HCT116 (cell line): Measurements from ENCODE around the gene MAPRE2. TPM values are rescaled to one million over a fixed set of nuclear protein-coding genes. Genes with fewer than 3 reads are reported as not detected.

ENCODE experiments used
- ATAC-seq: fragments of 200-7000 bp; cut with Tn5 transposase; 2 replicates; pipeline ENCODE4 v1.9.1; 2020; ENCODE audit warnings: mild to moderate bottlenecking, moderate library complexity
- BruUV-seq: library from RNA; stranded (reverse); fragments of 400-500 nt; replicated peaks from 2 replicates; lab custom pipeline; 2021; lab: Mats Ljungman, UMichigan
- CTCF ChIA-PET: fragments of 300-600 bp; sonication (Branson Sonifier 250); formaldehyde crosslinking; loops from one replicate; lab custom pipeline; 2021; ENCODE audit warnings: antibody characterized with exemption; lab: Charles Lee
- POLR2A ChIA-PET: fragments of 300-600, 350-600 bp; sonication (Branson Sonifier 250); formaldehyde crosslinking; loops from one replicate; lab custom pipeline; 2021; ENCODE audit warnings: antibody characterized with exemption; lab: Charles Lee
- RAD21 ChIA-PET, 2 experiments: fragments of 300-600 bp; sonication (Branson Sonifier 250); formaldehyde crosslinking; loops; one replicate each; lab custom pipeline; 2023; ENCODE audit warnings: low total read pairs in 2 of 2; ENCODE audit not compliant: uncharacterized antibody in 2 of 2, unreplicated experiment in 2 of 2, low non-redundant PET in 1 of 2; lab: Charles Lee
- DNase-seq: peaks from one replicate; pipeline ENCODE4 v3.0.0-alpha.2; 2010; ENCODE audit warnings: low read depth, low spot score
- H2AFZ ChIP-seq: fragments of 200-600 bp; shearing (Covaris generic), sonication (generic); 2 replicates; pipeline ENCODE4 v1.6.1; 2017; ENCODE audit warnings: low read depth, mixed run types, mixed read lengths, antibody characterized with exemption, low read length; ENCODE audit not compliant: poor library complexity, severe bottlenecking
- H3K27ac ChIP-seq: 2 replicates; pipeline ENCODE4 v1.5.1; 2012; ENCODE audit warnings: low read depth, low read length
- H3K27me3 ChIP-seq: fragments of 200-600 bp; sonication (generic); 2 replicates; pipeline ENCODE4 v1.6.1; 2016; ENCODE audit warnings: mixed run types, low read length, mixed read lengths; ENCODE audit not compliant: insufficient read depth
- H3K36me3 ChIP-seq, 2 experiments: fragments of 200-500 bp in 1 of 2; fragments of 200-600 bp in 1 of 2; sonication (Bioruptor generic) in 1 of 2; sonication (generic) in 1 of 2; 2 replicates each; pipeline versions ENCODE4 v1.5.1 to v1.6.1; 2014 to 2016; ENCODE audit warnings: low read length in 2 of 2, inconsistent platforms in 1 of 2, mixed read lengths in 1 of 2, mixed run types in 1 of 2; ENCODE audit not compliant: insufficient read depth in 2 of 2, control insufficient read depth in 1 of 2
- H3K4me1 ChIP-seq, 2 experiments: fragments of 200-600 bp in 1 of 2; sonication (generic) in 1 of 2; 2 replicates each; pipeline versions ENCODE4 v1.5.1 to v1.6.1; 2012 to 2017; ENCODE audit warnings: low read length in 2 of 2, inconsistent platforms in 1 of 2, mild to moderate bottlenecking in 1 of 2, mixed read lengths in 1 of 2, mixed run types in 1 of 2, moderate library complexity in 1 of 2; ENCODE audit not compliant: insufficient read depth in 2 of 2, control insufficient read depth in 1 of 2
- H3K4me2 ChIP-seq: fragments of 200-600 bp; sonication (generic); 2 replicates; pipeline ENCODE4 v1.6.1; 2017; ENCODE audit warnings: mixed run types, low read length, mixed read lengths
- H3K4me3 ChIP-seq, 2 experiments: fragments of 200-600 bp in 1 of 2; sonication (generic) in 1 of 2; replicated peaks in 1 of 2; 2 replicates each; pipeline ENCODE4 v1.5.1; 2011 to 2016; ENCODE audit warnings: low read length in 2 of 2, control low read depth in 1 of 2, low read depth in 1 of 2, mild to moderate bottlenecking in 1 of 2, mixed read lengths in 1 of 2, mixed run types in 1 of 2
- H3K79me2 ChIP-seq: fragments of 200-600 bp; sonication (generic); 2 replicates; pipeline ENCODE4 v1.6.1; 2017; ENCODE audit warnings: mild to moderate bottlenecking, mixed run types, low read length, moderate library complexity, mixed read lengths; ENCODE audit not compliant: insufficient read depth
- H3K9ac ChIP-seq: fragments of 200-600 bp; sonication (generic); 2 replicates; pipeline ENCODE4 v1.6.1; 2016; ENCODE audit warnings: low read length, mixed read lengths
- H3K9me2 ChIP-seq: fragments of 200-600 bp; sonication (generic), shearing (Covaris generic); 2 replicates; pipeline ENCODE4 v1.6.1; 2017; ENCODE audit warnings: mixed run types, mild to moderate bottlenecking, moderate library complexity; ENCODE audit not compliant: insufficient read depth
- H3K9me3 ChIP-seq, 2 experiments: fragments of 200-500 bp in 1 of 2; fragments of 200-600 bp in 1 of 2; sonication (Bioruptor generic) in 1 of 2; sonication (generic) in 1 of 2; 2 replicates each; pipeline ENCODE4 v1.6.1; 2014 to 2017; ENCODE audit warnings: low read length in 2 of 2, mixed read lengths in 2 of 2, inconsistent platforms in 1 of 2, low read depth in 1 of 2, mild to moderate bottlenecking in 1 of 2, mixed run types in 1 of 2, moderate library complexity in 1 of 2; ENCODE audit not compliant: control insufficient read depth in 1 of 2, insufficient read depth in 1 of 2
- H4K20me1 ChIP-seq: fragments of 200-600 bp; sonication (generic), shearing (Covaris generic); 2 replicates; pipeline ENCODE4 v1.6.1; 2017; ENCODE audit warnings: mixed run types, mild to moderate bottlenecking, moderate library complexity; ENCODE audit not compliant: insufficient read depth
- CTCF ChIP-seq, 3 experiments: fragments of 200-600 bp in 1 of 3; sonication (generic) in 1 of 3; IDR thresholded peaks in 2 of 3; conservative IDR thresholded peaks in 1 of 3; 2 replicates each; pipeline ENCODE4 v1.5.1; 2012 to 2017; ENCODE audit warnings: low read depth in 2 of 3, low read length in 2 of 3, antibody characterized with exemption in 1 of 3, borderline replicate concordance in 1 of 3, control low read depth in 1 of 3, mild to moderate bottlenecking in 1 of 3, mixed read lengths in 1 of 3, mixed run types in 1 of 3, moderate library complexity in 1 of 3; ENCODE audit not compliant: insufficient read depth in 1 of 3
- EGR1 ChIP-seq: IDR thresholded peaks from 2 replicates; pipeline ENCODE4 v1.6.1; 2012; ENCODE audit warnings: low read depth
- EZH2phosphoT487 ChIP-seq: fragments of 200-600 bp; IDR thresholded peaks from 2 replicates; pipeline ENCODE4 v1.6.1; 2018; ENCODE audit warnings: antibody characterized with exemption, borderline replicate concordance
- MAX ChIP-seq: IDR thresholded peaks from 2 replicates; pipeline ENCODE4 v1.6.1; 2012
- POLR2A ChIP-seq: IDR thresholded peaks from 2 replicates; pipeline ENCODE4 v1.7.0; 2011; ENCODE audit warnings: borderline replicate concordance; ENCODE audit not compliant: insufficient read depth, insufficient read length; ENCODE audit errors: extremely low read depth
- POLR2AphosphoS5 ChIP-seq: IDR thresholded peaks from 2 replicates; pipeline ENCODE4 v1.6.1; 2011; ENCODE audit warnings: mild to moderate bottlenecking, low read depth, low read length, moderate library complexity
- SP1 ChIP-seq: IDR thresholded peaks from 2 replicates; pipeline ENCODE4 v1.6.1; 2012; ENCODE audit warnings: low read depth
- YY1 ChIP-seq: IDR thresholded peaks from 2 replicates; pipeline ENCODE4 v1.6.1; 2011; ENCODE audit warnings: low read length, low read depth, moderate library complexity, mild to moderate bottlenecking; ENCODE audit not compliant: insufficient replicate concordance; ENCODE audit errors: extremely low read depth
- ZFX ChIP-seq: fragments of 450-650 bp; IDR thresholded peaks from 2 replicates; pipeline ENCODE4 v1.6.1; 2017
- ZNF274 ChIP-seq: fragments of 200-500 bp; sonication (Bioruptor generic); IDR thresholded peaks from 2 replicates; pipeline ENCODE4 v1.6.1; 2014; ENCODE audit warnings: mild to moderate bottlenecking, low read depth, low read length, inconsistent platforms
- intact Hi-C: fragments of 100-400 bp; cut with micrococcal nuclease; formaldehyde crosslinking; loops from 2 replicates; pipeline ENCODE4 v1.10.0; 2022
- total RNA-seq: library from RNA; stranded (reverse); gene quantifications from one replicate; pipeline ENCODE4 v1.2.1, GENCODE V29; 2021; ENCODE audit not compliant: unreplicated experiment

MAPRE2 gene
- total RNA-seq, 1 experiment from 2014 or later: 17.2 TPM

- H3K9ac ChIP-seq: no peak overlapping the region
- no TSS peak for BruUV-seq
- no peaks in the 10 kb centered on the region for H4K20me1 ChIP-seq
- H3K79me2 ChIP-seq: no peaks in the 10 kb centered on the region
- no peaks in the 10 kb centered on the region for H3K36me3 ChIP-seq
- H3K4me2 ChIP-seq: no peak overlapping the region
- TF ChIP-seq POLR2AphosphoS5: no peak
- TF ChIP-seq YY1: no peak
- no peak for TF ChIP-seq ZNF274
- TF ChIP-seq MAX: no peak
- TF ChIP-seq EGR1: no peak
- TF ChIP-seq POLR2A: no peak
- no peak for TF ChIP-seq CTCF (IDR thresholded peaks at IDR 0.05 in 2 of 3, conservative IDR thresholded peaks at IDR 0.05 in 1 of 3; ENCODE audit: borderline replicate concordance in 1 of 3, insufficient read depth in 1 of 3, low read depth in 2 of 3, low read length in 2 of 3)
- no peak for TF ChIP-seq EZH2phosphoT487
- no peak for TF ChIP-seq SP1
- TF ChIP-seq ZFX: no peak
- H2AFZ ChIP-seq: no peak overlapping the region
- no peaks in the 10 kb centered on the region for H3K4me1 ChIP-seq
- H3K9me2 ChIP-seq: no peaks in the 10 kb centered on the region
- intact Hi-C loops: no loop called here
- H3K27ac ChIP-seq: no peak overlapping the region
- DNase-seq (no peak), ATAC-seq (no peak)
- no peak overlapping the region for H3K4me3 ChIP-seq
- H3K27me3 ChIP-seq: no peaks in the 10 kb centered on the region
- CTCF ChIA-PET: no interaction called here
- RAD21 ChIA-PET: no interaction called here
- H3K9me3 ChIP-seq: no peaks in the 10 kb centered on the region
- POLR2A ChIA-PET: no interaction called here
Measured at GRCh38 chr18:35123811-35124210, 82.6 kb downstream of the MAPRE2 start.
